ENCODE measurements around the gene SBF1. TPM values are rescaled to one million over a fixed set of nuclear protein-coding genes. Genes with fewer than 3 reads are reported as not detected.

SBF1 gene
- total RNA-seq, 2 experiments from 2014 or later, result 177 to 183 TPM

DNA sequence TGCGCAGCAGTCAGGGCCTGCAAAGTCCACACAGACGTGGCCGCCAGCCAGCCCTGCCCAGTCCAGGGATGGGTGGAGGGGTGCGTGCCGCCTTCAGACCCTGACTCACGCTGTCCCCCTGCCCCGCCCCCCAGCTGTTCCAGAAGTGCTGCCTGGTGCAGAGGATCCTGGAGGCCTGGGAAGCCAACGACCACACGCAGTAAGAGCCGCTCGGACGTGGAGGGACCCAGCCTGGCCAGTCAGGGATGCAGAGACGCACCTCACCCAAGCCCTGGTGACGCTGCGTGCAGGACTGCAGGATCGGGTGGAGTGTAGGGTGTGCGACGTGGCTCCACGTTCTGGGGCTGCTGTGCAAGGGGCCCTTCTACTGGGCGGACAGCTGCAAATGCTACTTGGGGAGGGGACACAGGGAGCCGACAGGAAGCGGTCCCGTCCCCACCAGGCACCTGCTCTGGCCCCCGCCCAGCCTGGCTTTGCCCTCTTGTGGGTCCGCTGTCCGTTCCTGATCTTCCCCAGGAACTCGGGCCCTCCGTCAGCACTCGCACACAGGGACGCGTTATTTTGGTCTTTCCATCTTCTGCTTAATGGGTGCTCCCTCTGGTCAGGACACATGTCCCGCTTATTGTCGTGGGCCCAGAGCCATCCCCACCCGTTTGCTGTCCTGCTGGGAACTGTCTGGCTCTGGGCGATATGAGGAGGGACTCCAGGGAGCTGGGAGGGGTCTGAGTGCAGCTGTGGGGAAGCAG is 42.5 kb downstream of the SBF1 start:
- Mint-ChIP-seq H3K27ac (no peak overlapping the region), H3K36me3 (ENCODE audit: low read depth) (peaks cover 36% of the 10 kb centered on the region), H3K4me1 (ENCODE audit: low read depth) (no peaks in the 10 kb centered on the region), H3K9me3 (ENCODE audit: insufficient read depth) (no peaks in the 10 kb centered on the region), H3K27me3 (ENCODE audit: low read depth) (no peaks in the 10 kb centered on the region), H3K4me3 (no peak overlapping the region)
- POLR2A ChIA-PET, result no interaction called here
- no peak for ATAC-seq
- DNase-seq, result no peak
- CTCF ChIA-PET, result no interaction called here

- DNase-seq (no peak), ATAC-seq (no peak)
- Mint-ChIP-seq H3K4me1 (ENCODE audit: low read depth) (peaks cover 2% of the 10 kb centered on the region), H3K36me3 (ENCODE audit: low read depth) (peaks cover 52% of the 10 kb centered on the region), H3K9me3 (ENCODE audit: insufficient read depth) (no peaks in the 10 kb centered on the region), H3K27ac (no peak overlapping the region), H3K27me3 (ENCODE audit: low read depth) (no peaks in the 10 kb centered on the region), H3K4me3 (no peak overlapping the region)
- ChIA-PET POLR2A (no interaction called here), CTCF (no interaction called here)
Observed at GRCh38 chr22:50425179-50425916, 49.5 kb downstream of the SBF1 start.

DNA sequence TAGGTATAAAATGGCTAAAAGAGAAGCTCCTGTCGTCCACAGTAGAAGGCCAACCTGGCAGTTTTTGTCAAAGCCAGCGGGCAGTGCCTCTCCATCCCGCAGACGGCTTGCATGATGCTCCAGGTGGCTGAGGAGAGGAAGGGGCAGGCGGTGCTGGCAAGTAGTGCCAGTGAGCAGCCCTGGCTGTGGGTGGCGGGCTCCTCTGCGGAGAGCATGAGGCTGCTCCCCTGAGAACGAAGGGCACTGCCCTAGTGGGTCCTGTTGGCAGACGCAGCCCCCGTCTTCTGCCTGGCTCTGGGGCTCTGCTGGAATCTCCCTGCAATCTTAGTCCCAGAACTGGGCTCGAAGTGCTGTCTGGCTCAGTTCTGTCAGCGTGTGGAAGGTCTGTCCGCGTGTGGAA is 50.9 kb downstream of the SBF1 start:
- H3K9me3 Mint-ChIP-seq (ENCODE audit: insufficient read depth), result no peaks in the 10 kb centered on the region
- ATAC-seq (no peak), DNase-seq (no peak)
- no peaks in the 10 kb centered on the region for H3K27me3 Mint-ChIP-seq (ENCODE audit: low read depth)
- ChIA-PET POLR2A (no interaction called here), CTCF (no interaction called here)
- no peak overlapping the region for H3K27ac Mint-ChIP-seq
- H3K4me1 Mint-ChIP-seq (ENCODE audit: low read depth), result peaks cover 2% of the 10 kb centered on the region
- no peak overlapping the region for H3K4me3 Mint-ChIP-seq
- H3K36me3 Mint-ChIP-seq (ENCODE audit: low read depth), result peaks cover 53% of the 10 kb centered on the region

GRCh38 chr22:50422961-50423815 is 51.6 kb downstream of the SBF1 start:
- H3K9me3 Mint-ChIP-seq (ENCODE audit: insufficient read depth), result no peaks in the 10 kb centered on the region
- no peak overlapping the region for H3K4me3 Mint-ChIP-seq
- ATAC-seq (no peak), DNase-seq (no peak)
- H3K27ac Mint-ChIP-seq, result no peak overlapping the region
- ChIA-PET POLR2A (no interaction called here), CTCF (no interaction called here)
- H3K4me1 Mint-ChIP-seq (ENCODE audit: low read depth), result peaks cover 2% of the 10 kb centered on the region
- H3K36me3 Mint-ChIP-seq (ENCODE audit: low read depth), result peaks cover 49% of the 10 kb centered on the region
- no peaks in the 10 kb centered on the region for H3K27me3 Mint-ChIP-seq (ENCODE audit: low read depth)

GRCh38 chr22:50422046-50422445 is 52.8 kb downstream of the SBF1 start:
- ATAC-seq (no peak), DNase-seq (no peak)
- H3K4me1 Mint-ChIP-seq (ENCODE audit: low read depth), result peaks cover 2% of the 10 kb centered on the region
- CTCF ChIA-PET, result no interaction called here
- H3K27ac Mint-ChIP-seq, result no peak overlapping the region
- H3K4me3 Mint-ChIP-seq, result no peak overlapping the region
- H3K36me3 Mint-ChIP-seq (ENCODE audit: low read depth), result peaks cover 48% of the 10 kb centered on the region
- H3K27me3 Mint-ChIP-seq (ENCODE audit: low read depth), result no peaks in the 10 kb centered on the region
- H3K9me3 Mint-ChIP-seq (ENCODE audit: insufficient read depth), result no peaks in the 10 kb centered on the region
- POLR2A ChIA-PET, result no interaction called here

- ChIA-PET POLR2A (no interaction called here), CTCF (no interaction called here)
- DNase-seq (no peak), ATAC-seq (no peak)
- H3K36me3 Mint-ChIP-seq (ENCODE audit: low read depth), result peaks cover 51% of the 10 kb centered on the region
- no peak overlapping the region for H3K4me3 Mint-ChIP-seq
- H3K27ac Mint-ChIP-seq, result peak overlapping the region; percentile 57
- peaks cover 2% of the 10 kb centered on the region for H3K4me1 Mint-ChIP-seq (ENCODE audit: low read depth)
- no peaks in the 10 kb centered on the region for H3K9me3 Mint-ChIP-seq (ENCODE audit: insufficient read depth)
- H3K27me3 Mint-ChIP-seq (ENCODE audit: low read depth), result no peaks in the 10 kb centered on the region
Observed at GRCh38 chr22:50420581-50420980, 54.3 kb downstream of the SBF1 start.

DNA sequence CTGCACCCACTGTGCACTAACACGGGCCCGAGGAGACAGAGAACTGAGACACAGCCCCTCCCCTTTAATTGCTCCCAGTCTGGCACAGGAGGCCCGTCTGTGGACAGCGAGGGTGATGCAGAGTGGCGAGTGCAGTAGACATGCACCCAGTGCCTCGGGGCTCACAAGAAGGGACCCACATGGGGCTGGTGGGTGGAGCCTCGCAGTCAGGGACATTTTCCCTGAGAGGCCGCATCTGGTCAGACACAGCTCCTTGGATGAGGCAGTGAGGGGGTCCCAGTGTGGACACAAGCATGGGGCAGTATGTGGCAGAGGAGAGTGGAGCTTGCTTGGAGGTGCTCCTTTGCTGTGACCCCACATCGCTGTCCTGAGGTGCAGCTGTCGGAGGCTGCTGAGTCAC is 54.8 kb downstream of the SBF1 start:
- POLR2A ChIA-PET, result no interaction called here
- H3K4me3 Mint-ChIP-seq, result no peak overlapping the region
- no peaks in the 10 kb centered on the region for H3K9me3 Mint-ChIP-seq (ENCODE audit: insufficient read depth)
- DNase-seq, result no peak
- H3K36me3 Mint-ChIP-seq (ENCODE audit: low read depth), result peaks cover 48% of the 10 kb centered on the region
- no peak overlapping the region for H3K27ac Mint-ChIP-seq
- H3K4me1 Mint-ChIP-seq (ENCODE audit: low read depth), result peaks cover 2% of the 10 kb centered on the region
- no peak for ATAC-seq
- H3K27me3 Mint-ChIP-seq (ENCODE audit: low read depth), result no peaks in the 10 kb centered on the region
- CTCF ChIA-PET, result interaction anchor here (1.5 kb wide), 1 partner anchor 168 kb away, joined by 3 read pairs; no protein-coding TSS in a partner anchor

- Mint-ChIP-seq H3K27me3 (ENCODE audit: low read depth) (no peaks in the 10 kb centered on the region), H3K4me3 (no peak overlapping the region), H3K4me1 (ENCODE audit: low read depth) (peaks cover 2% of the 10 kb centered on the region), H3K27ac (no peak overlapping the region), H3K9me3 (ENCODE audit: insufficient read depth) (no peaks in the 10 kb centered on the region), H3K36me3 (ENCODE audit: low read depth) (peaks cover 48% of the 10 kb centered on the region)
- POLR2A ChIA-PET, result no interaction called here
- DNase-seq (no peak), ATAC-seq (no peak)
- CTCF ChIA-PET, result interaction anchor here (1.5 kb wide), 1 partner anchor 168 kb away, joined by 3 read pairs; no protein-coding TSS in a partner anchor
Observed at GRCh38 chr22:50419116-50419515, 55.7 kb downstream of the SBF1 start.

GRCh38 chr22:50418624-50419023 is 56.2 kb downstream of the SBF1 start:
- no peaks in the 10 kb centered on the region for H3K9me3 Mint-ChIP-seq (ENCODE audit: insufficient read depth)
- ChIA-PET POLR2A (no interaction called here), CTCF (interaction anchor here (1.5 kb wide), 1 partner anchor 167 kb away, joined by 3 read pairs; no protein-coding TSS in a partner anchor)
- H3K4me3 Mint-ChIP-seq, result no peak overlapping the region
- H3K4me1 Mint-ChIP-seq (ENCODE audit: low read depth), result peaks cover under 1% of the 10 kb centered on the region
- DNase-seq (no peak), ATAC-seq (no peak)
- H3K27me3 Mint-ChIP-seq (ENCODE audit: low read depth), result no peaks in the 10 kb centered on the region
- H3K36me3 Mint-ChIP-seq (ENCODE audit: low read depth), result peaks cover 43% of the 10 kb centered on the region
- no peak overlapping the region for H3K27ac Mint-ChIP-seq

DNA sequence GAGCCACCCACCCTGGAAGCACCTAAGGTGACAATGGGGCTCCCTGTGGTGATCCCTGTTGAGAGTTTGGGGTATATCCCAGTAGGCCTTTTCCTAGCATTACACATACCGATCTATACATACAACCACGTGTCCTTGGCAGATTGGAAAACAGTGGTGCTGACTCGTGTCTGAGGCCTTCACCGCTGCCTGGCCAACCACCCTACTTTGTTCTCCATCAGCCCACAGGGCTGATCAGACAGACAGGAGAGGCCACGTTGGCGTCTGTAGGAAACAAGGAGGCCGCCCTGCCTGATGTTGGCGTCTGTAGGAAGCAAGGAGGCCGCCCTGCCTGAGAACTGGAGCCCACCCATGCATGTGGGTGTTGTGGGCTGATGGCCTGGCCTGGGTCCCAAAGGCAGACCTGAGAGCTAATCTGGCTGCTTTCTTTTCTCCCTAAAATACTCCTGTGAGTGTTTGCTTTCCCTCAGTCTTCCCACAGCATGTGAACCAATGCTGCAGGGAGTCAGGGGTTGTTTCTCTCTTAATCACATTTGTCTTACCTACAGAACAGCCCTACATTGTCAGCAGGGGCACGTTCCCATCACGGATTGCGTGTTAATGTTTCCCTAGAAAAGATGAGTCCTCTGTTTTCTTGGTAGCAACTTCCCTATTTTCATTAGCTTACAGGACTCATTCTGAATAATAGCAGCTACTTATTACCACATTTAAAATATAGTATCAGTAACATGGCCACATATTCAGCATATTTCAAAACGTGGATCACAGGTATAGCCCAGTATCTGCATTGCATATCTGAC is 57.2 kb downstream of the SBF1 start:
- no peak for DNase-seq
- no peaks in the 10 kb centered on the region for H3K27me3 Mint-ChIP-seq (ENCODE audit: low read depth)
- H3K36me3 Mint-ChIP-seq (ENCODE audit: low read depth), result peaks cover 42% of the 10 kb centered on the region
- POLR2A ChIA-PET, result no interaction called here
- H3K9me3 Mint-ChIP-seq (ENCODE audit: insufficient read depth), result no peaks in the 10 kb centered on the region
- H3K4me3 Mint-ChIP-seq, result no peak overlapping the region
- CTCF ChIA-PET, result no interaction called here
- H3K27ac Mint-ChIP-seq, result no peak overlapping the region
- H3K4me1 Mint-ChIP-seq (ENCODE audit: low read depth), result no peaks in the 10 kb centered on the region
- ATAC-seq, result no peak

DNA sequence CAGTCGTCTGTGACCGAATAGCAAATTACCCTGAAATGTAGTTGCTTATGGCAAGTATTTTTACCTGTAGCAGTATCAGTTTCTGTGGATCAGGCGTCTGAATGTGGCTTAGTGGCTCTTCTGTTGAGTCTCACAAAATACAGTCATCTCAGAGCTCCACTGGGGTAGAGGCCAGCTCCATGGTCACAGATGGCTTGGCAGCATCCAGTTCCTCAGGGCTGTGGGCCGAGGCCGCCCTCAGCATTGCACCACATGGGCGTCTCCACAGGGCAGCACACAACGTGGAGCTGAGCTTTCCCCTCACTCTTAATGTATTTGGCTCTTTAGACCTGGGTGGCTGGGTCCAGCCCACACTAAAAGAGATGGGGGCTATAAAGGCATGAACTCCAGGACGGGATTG is 57.8 kb downstream of the SBF1 start:
- no peak overlapping the region for H3K4me3 Mint-ChIP-seq
- CTCF ChIA-PET, result no interaction called here
- no peaks in the 10 kb centered on the region for H3K9me3 Mint-ChIP-seq (ENCODE audit: insufficient read depth)
- ATAC-seq, result no peak
- DNase-seq, result no peak
- no peaks in the 10 kb centered on the region for H3K4me1 Mint-ChIP-seq (ENCODE audit: low read depth)
- H3K36me3 Mint-ChIP-seq (ENCODE audit: low read depth), result peaks cover 40% of the 10 kb centered on the region
- POLR2A ChIA-PET, result no interaction called here
- H3K27me3 Mint-ChIP-seq (ENCODE audit: low read depth), result no peaks in the 10 kb centered on the region
- no peak overlapping the region for H3K27ac Mint-ChIP-seq
